RWPE2 (cell line): ENCODE data around the gene ONECUT2.
"Not testable (repeated sequence)": the region's sequence is repeated elsewhere in the genome, so short reads cannot be mapped to it uniquely, and the experiment has no call there.

ENCODE experiments used
- ATAC-seq: fragments of 200-7000 bp; cut with Tn5 transposase; 3 replicates; pipeline ENCODE4 v1.9.1; 2021; ENCODE audit warnings: low read depth
- DNase-seq: peaks from one replicate; pipeline ENCODE4 v3.0.0-alpha.2; 2020; ENCODE audit warnings: low spot score
- H3K27ac ChIP-seq: fragments of 450-650 bp; 2 replicates; pipeline ENCODE4 v1.5.1; 2017; ENCODE audit warnings: mild to moderate bottlenecking; ENCODE audit not compliant: poor library complexity, severe bottlenecking
- H3K27me3 ChIP-seq: fragments of 250-450 bp; sonication (Bioruptor Pico); 2 replicates; pipeline ENCODE4 v1.5.1; 2021; ENCODE audit warnings: mild to moderate bottlenecking, moderate library complexity; ENCODE audit not compliant: insufficient read depth, poor library complexity, severe bottlenecking
- H3K36me3 ChIP-seq: fragments of 250-450 bp; sonication (Bioruptor Pico); 2 replicates; pipeline ENCODE4 v1.5.1; 2020; ENCODE audit warnings: low read depth, mild to moderate bottlenecking, moderate library complexity
- H3K4me1 ChIP-seq: fragments of 250-450 bp; sonication (Bioruptor Pico); 2 replicates; pipeline ENCODE4 v1.5.1; 2021; ENCODE audit warnings: mild to moderate bottlenecking, moderate library complexity; ENCODE audit not compliant: insufficient read depth, poor library complexity, severe bottlenecking
- H3K4me3 ChIP-seq: fragments of 250-450 bp; sonication (Bioruptor Pico); 2 replicates; pipeline ENCODE4 v1.5.1; 2021; ENCODE audit warnings: mild to moderate bottlenecking, moderate library complexity; ENCODE audit not compliant: severe bottlenecking
- H3K9me3 ChIP-seq: fragments of 250-450 bp; sonication (Bioruptor Pico); 2 replicates; pipeline ENCODE4 v1.5.1; 2021; ENCODE audit warnings: mild to moderate bottlenecking, moderate library complexity; ENCODE audit not compliant: severe bottlenecking
- CTCF ChIP-seq: fragments of 450-650 bp; IDR thresholded peaks from one replicate; pipeline ENCODE4 v1.5.1; 2017; ENCODE audit warnings: mild to moderate bottlenecking, moderate library complexity; ENCODE audit not compliant: poor library complexity, severe bottlenecking

The ONECUT2 gene

GRCh38 chr18:57519668-57520424 is 84.7 kb downstream of the ONECUT2 start:
- TF ChIP-seq CTCF, result no peak
- Histone ChIP-seq H3K27me3 (peaks cover 3% of the 10 kb centered on the region), H3K4me3 (no peak overlapping the region), H3K9me3 (no peaks in the 10 kb centered on the region), H3K4me1 (no peaks in the 10 kb centered on the region), H3K36me3 (no peaks in the 10 kb centered on the region), H3K27ac (no peak overlapping the region)
- no peak for DNase-seq
- no peak for ATAC-seq

DNA sequence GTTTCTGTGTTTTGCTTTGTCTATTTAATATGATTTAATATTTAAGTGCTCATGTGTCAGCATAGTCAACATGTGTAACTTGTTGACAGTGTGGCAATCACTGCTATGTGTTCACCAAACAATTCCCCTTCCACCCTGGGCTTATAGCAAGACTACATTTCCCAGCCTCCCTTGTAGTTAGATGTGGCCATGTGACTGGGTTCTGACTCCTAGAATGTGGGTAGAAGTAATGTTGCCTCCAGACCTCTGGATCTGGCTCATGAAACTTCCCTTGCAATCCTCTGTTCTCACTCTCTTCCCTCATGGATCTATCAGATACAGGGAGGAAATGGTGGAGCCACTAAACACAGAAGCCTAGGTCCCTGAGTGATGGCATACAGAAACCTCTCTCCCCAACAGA is 87.2 kb downstream of the ONECUT2 start:
- not testable (repeated sequence) for DNase-seq, H3K27ac ChIP-seq, H3K36me3 ChIP-seq, H3K4me1 ChIP-seq, H3K27me3 ChIP-seq, ATAC-seq, H3K9me3 ChIP-seq, H3K4me3 ChIP-seq

DNA sequence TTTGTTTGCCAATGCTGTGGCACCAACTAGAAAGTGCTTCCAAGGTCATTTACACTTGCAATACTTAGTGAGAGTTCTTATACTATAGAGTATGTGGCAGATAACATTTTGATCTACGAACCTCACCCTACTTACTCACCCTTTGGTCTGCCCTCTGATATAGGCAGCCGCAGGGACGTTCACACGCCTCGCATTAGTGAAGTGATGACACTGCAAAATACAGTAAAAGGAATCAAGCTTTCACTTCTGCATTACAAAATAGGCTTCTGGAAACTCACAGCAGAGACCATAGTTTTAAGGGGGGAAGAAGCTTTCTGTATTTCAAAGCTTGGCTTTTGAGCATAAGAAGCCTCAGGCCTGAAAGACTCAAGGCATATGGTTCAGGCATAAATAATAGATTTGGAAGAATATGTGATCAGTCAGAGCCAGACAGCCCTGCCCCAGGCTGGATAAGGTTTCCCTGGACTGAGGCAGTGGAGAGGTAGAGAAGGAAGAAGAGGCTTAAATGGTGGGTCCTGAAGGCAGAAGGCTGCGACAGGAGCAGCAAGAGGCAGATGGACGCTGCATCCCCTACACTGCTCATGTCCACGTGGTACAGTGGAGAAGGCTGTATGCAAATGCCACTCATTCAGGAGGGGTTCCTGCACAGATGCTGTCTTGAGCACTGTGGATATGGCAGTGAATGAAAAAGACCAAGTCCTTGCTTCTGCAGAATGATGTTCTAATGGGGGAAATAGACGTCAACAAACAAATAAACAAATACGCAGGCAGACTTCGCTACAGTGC is 88.2 kb downstream of the ONECUT2 start:
- no peak for TF ChIP-seq CTCF
- Histone ChIP-seq H3K4me3 (no peak overlapping the region), H3K27me3 (peaks cover 3% of the 10 kb centered on the region), H3K9me3 (no peaks in the 10 kb centered on the region), H3K27ac (no peak overlapping the region), H3K4me1 (no peaks in the 10 kb centered on the region), H3K36me3 (no peaks in the 10 kb centered on the region)
- no peak for DNase-seq
- ATAC-seq, result no peak

- Histone ChIP-seq H3K9me3 (no peaks in the 10 kb centered on the region), H3K27me3 (no peaks in the 10 kb centered on the region), H3K4me1 (no peaks in the 10 kb centered on the region), H3K36me3 (no peaks in the 10 kb centered on the region), H3K4me3 (no peak overlapping the region), H3K27ac (no peak overlapping the region)
- no peak for ATAC-seq
- DNase-seq, result no peak
- TF ChIP-seq CTCF, result no peak
These were observed 92.5 kb downstream of the ONECUT2 start for GRCh38 chr18:57527556-57528229.

- H3K4me3 ChIP-seq, result no peak overlapping the region
- no peak overlapping the region for H3K27ac ChIP-seq
- H3K36me3 ChIP-seq, result no peaks in the 10 kb centered on the region
- no peaks in the 10 kb centered on the region for H3K27me3 ChIP-seq
- no peak for TF ChIP-seq CTCF
- ATAC-seq (no peak), DNase-seq (no peak)
- no peaks in the 10 kb centered on the region for H3K9me3 ChIP-seq
- H3K4me1 ChIP-seq, result no peaks in the 10 kb centered on the region
These were observed 94.0 kb downstream of the ONECUT2 start for GRCh38 chr18:57529151-57529550.
